ENCODE results near the gene RPS19BP1. TPM values are rescaled to one million over a fixed set of nuclear protein-coding genes. Genes with fewer than 3 reads are reported as not detected.

The RPS19BP1 gene
- total RNA-seq, 4 donors from 2014 or later = 59.4 to 132 (median 93.7) TPM

DNA sequence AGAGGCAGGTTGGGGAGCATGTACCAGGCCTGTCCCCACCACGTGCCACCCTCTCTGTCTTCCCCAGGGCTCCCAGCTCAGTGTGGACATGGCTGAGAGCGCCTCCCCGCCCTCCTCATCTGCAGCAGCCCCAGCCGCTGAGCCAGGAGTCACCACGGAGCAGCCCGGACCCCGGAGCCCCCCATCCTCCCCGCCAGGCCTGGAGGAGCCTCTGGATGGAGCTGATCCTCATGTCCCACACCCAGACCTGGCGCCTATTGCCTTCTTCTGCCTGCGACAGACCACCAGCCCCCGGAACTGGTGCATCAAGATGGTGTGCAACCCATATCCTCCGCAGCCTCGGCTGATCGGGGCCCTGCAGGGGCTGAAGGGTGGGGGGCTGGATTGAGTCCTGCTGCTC lies 38.1 kb upstream of the RPS19BP1 start, which contains the start of gene CACNA1I:
CACNA1I (plus strand) TSS at position 89 of the 400 bp plus-strand sequence; CDS start at position 89, 0 bp downstream.
- TF ChIP-seq, protein P1, sequence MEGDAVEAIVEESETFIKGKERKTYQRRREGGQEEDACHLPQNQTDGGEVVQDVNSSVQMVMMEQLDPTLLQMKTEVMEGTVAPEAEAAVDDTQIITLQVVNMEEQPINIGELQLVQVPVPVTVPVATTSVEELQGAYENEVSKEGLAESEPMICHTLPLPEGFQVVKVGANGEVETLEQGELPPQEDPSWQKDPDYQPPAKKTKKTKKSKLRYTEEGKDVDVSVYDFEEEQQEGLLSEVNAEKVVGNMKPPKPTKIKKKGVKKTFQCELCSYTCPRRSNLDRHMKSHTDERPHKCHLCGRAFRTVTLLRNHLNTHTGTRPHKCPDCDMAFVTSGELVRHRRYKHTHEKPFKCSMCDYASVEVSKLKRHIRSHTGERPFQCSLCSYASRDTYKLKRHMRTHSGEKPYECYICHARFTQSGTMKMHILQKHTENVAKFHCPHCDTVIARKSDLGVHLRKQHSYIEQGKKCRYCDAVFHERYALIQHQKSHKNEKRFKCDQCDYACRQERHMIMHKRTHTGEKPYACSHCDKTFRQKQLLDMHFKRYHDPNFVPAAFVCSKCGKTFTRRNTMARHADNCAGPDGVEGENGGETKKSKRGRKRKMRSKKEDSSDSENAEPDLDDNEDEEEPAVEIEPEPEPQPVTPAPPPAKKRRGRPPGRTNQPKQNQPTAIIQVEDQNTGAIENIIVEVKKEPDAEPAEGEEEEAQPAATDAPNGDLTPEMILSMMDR (IDR thresholded peaks at IDR 0.05) = no peak
- TF ChIP-seq POLR2A (IDR thresholded peaks at IDR 0.05) = no peak
- H3K9me3 ChIP-seq = no peaks in the 10 kb centered on the region
- DNase-seq = no peak
- no peaks in the 10 kb centered on the region for H3K27me3 ChIP-seq
- H3K4me1 ChIP-seq = peaks cover 0 to 6% (median 0%) of the 10 kb centered on the region in 4 donors
- H3K4me3 ChIP-seq = no peak within 1 kb of the TSS
- H3K27ac ChIP-seq = no peak within 1 kb of the TSS
- H3K36me3 ChIP-seq = no peaks in the 10 kb centered on the region

DNA sequence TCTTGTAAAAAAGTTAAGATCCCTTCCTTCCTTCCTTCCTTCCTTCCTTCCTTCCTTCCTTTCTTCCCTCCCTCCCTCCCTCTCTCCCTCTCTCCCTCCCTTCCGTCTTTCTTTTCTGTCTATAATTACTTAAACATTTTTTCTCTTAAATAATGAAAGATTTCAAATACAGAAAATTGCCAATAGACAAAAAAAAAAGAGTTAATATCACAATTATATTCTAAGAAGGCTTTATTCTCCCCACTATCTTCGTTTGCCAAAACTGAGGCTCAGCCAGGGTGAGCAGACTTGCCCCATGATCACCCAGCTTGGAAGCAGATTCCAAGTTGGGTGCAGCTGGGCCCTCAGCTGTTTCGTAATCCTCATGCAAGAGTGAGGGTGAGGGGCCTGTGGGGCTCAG lies 37.7 kb upstream of the RPS19BP1 start:
- no peak for DNase-seq
- Histone ChIP-seq H3K4me1 (peaks cover 0 to 6% (median 0%) of the 10 kb centered on the region in 4 donors), H3K27me3 (no peaks in the 10 kb centered on the region), H3K36me3 (no peaks in the 10 kb centered on the region), H3K4me3 (no peak overlapping the region), H3K27ac (no peak overlapping the region), H3K9me3 (no peaks in the 10 kb centered on the region)
- TF ChIP-seq, protein P1 (IDR thresholded peaks at IDR 0.05) = no peak
- no peak for TF ChIP-seq POLR2A (IDR thresholded peaks at IDR 0.05)

DNA sequence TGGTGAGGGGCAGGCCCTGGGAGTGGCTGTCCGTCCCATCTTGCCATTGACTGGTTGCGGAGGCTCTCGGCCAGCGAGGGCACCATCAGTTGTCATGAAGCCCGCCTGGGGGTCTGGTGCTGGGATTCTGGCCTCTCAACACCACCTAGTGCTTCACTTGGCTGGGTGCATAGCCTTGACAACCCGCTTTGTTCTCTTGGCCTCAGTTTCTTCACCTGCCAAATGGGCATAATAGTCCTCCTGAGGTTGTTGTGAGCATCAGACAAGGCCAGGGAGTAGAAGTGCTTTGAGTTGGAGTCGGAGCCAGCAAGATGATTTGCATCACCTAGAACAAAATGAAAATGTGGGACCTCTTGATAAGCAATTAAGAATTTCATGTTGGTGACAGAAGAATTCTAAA lies 36.5 kb upstream of the RPS19BP1 start:
- Histone ChIP-seq H3K9me3 (no peaks in the 10 kb centered on the region), H3K36me3 (no peaks in the 10 kb centered on the region), H3K4me3 (no peak overlapping the region), H3K27ac (no peak overlapping the region), H3K4me1 (peaks cover 0 to 6% (median 0%) of the 10 kb centered on the region in 4 donors), H3K27me3 (no peaks in the 10 kb centered on the region)
- no peak for TF ChIP-seq POLR2A (IDR thresholded peaks at IDR 0.05)
- TF ChIP-seq, protein P1 (IDR thresholded peaks at IDR 0.05) = no peak
- no peak for DNase-seq

DNA sequence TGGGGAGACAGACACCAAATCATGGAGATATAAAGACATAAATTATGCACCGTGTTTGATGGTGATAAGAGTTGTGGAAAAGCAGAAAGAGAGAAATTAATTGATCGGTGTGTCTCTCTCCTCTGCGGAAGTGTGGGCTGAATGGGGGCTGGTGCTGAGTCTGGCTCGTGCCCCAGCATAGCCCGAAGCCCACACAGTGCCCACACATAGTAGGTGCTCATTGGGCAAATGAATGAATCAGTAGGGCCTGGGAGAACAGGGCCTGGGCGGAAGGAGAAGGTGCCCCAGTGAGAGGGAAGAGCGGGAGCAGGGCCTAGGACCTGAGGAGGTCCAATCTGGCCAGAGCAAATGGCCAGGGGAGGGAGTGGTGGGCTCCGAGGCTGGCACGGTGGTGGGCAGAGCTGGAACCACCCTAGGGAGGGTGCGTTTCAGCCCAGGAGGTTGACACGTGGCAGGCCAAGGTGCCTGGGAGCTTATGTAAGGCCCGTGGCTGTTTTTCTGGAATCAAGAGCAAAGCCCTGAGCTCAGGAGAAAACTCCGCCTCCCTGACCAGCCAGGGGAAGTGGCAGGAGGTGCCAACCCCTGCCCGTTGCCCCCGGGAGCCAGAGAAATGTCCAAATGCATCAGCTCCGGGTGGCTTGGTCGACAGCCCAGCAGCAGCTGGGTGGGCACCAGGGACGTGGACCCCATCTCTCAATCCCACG lies 35.9 kb upstream of the RPS19BP1 start:
- no peak overlapping the region for H3K27ac ChIP-seq
- no peaks in the 10 kb centered on the region for H3K27me3 ChIP-seq
- no peaks in the 10 kb centered on the region for H3K36me3 ChIP-seq
- H3K4me1 ChIP-seq = peaks cover 0 to 6% (median 0%) of the 10 kb centered on the region in 4 donors
- no peak overlapping the region for H3K4me3 ChIP-seq
- TF ChIP-seq POLR2A (IDR thresholded peaks at IDR 0.05) = no peak
- TF ChIP-seq, protein P1 (IDR thresholded peaks at IDR 0.05) = no peak
- no peak for DNase-seq
- H3K9me3 ChIP-seq = no peaks in the 10 kb centered on the region

DNA sequence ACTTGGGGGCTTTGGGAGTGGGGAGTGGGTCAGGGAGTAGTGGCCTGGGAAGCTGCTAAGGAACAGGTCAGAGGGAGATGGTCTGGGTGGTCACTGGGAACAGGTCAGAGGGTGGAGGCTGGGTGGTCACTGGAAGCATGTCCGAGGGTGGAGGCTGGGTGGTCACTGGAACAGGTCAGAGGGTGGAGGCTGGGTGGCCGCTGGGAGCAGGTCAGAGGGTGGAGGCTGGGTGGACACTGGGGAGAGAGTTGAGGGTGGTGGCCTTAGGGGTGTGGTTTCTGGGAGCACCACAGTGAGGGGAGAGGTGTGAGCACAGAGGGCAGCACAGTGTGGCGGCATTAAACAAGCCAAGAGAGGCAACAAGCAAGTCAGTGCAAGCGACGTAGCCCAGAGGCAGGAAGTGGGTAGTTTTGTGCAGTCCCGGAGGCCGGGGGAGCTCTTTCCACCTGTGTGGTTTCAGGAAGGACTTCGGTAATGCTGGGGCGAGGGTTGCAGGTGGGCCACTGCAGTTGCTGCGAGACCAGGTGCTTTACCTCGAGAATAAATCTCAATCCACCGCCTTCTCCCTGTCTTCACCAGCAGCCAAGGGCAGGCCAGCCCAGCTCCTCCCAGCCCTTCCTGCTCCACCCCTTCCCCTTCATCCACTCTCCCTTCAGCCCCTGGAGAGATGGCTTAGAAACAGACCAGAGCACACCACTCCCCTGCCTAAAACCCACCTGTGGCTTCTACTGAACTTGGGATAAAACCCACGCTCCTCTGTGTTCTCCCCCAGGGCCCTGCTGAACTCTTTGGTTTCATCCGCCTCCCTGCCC lies 34.8 kb upstream of the RPS19BP1 start:
- H3K9me3 ChIP-seq = no peaks in the 10 kb centered on the region
- no peaks in the 10 kb centered on the region for H3K27me3 ChIP-seq
- H3K36me3 ChIP-seq = no peaks in the 10 kb centered on the region
- peak in 2 of 3 donors; percentile 57 to 76 for DNase-seq
- H3K27ac ChIP-seq = no peak overlapping the region
- no peak for TF ChIP-seq POLR2A (IDR thresholded peaks at IDR 0.05)
- TF ChIP-seq, protein P1 (IDR thresholded peaks at IDR 0.05) = no peak
- H3K4me1 ChIP-seq = peaks cover 0 to 6% (median 0%) of the 10 kb centered on the region in 4 donors
- no peak overlapping the region for H3K4me3 ChIP-seq

Measured in Peyer's patch (tissue), 4 donors.